Psoas muscle (tissue), 8 donors: Measurements from ENCODE around the gene ADA. TPM values are rescaled to one million over a fixed set of nuclear protein-coding genes. Genes with fewer than 3 reads are reported as not detected.

Experiments used
- ATAC-seq, 4 donors: fragments of 200-7000 bp; cut with Tn5 transposase; one replicate each; pipeline ENCODE4 v1.9.1; 2020; ENCODE audit warnings: moderate library complexity in 3 of 4, mild to moderate bottlenecking in 2 of 4
- DNase-seq, 2 donors: peaks; one replicate each; pipeline ENCODE4 v3.0.0-alpha.2; 2020
- H3K27ac ChIP-seq: fragments of 200-600 bp; one replicate; pipeline ENCODE4 v1.8.0; 2022
- H3K27me3 ChIP-seq, 3 donors: fragments of 200-600 bp in 1 of 3; one replicate each; pipeline versions ENCODE4 v1.6.1 to v1.8.0; 2013 to 2022; ENCODE audit warnings: low read length in 2 of 3, mild to moderate bottlenecking in 2 of 3, moderate library complexity in 1 of 3; ENCODE audit not compliant: insufficient read depth in 3 of 3
- H3K36me3 ChIP-seq, 2 donors: fragments of 200-600 bp in 1 of 2; one replicate each; pipeline versions ENCODE4 v1.6.1 to v1.8.0; 2013 to 2022; ENCODE audit warnings: low read depth in 1 of 2, mild to moderate bottlenecking in 1 of 2, moderate library complexity in 1 of 2; ENCODE audit not compliant: insufficient read depth in 1 of 2
- H3K4me1 ChIP-seq: fragments of 200-600 bp; one replicate; pipeline ENCODE4 v1.8.0; 2022
- H3K4me3 ChIP-seq: fragments of 200-600 bp; one replicate; pipeline ENCODE4 v1.8.0; 2022; ENCODE audit warnings: mild to moderate bottlenecking
- H3K9me3 ChIP-seq: fragments of 200-600 bp; one replicate; pipeline ENCODE4 v1.8.0; 2022
- WGBS, 3 donors: extraction: QIAGEN DNeasy Blood & Tissue Kit; methylation state at CpG; one replicate each; pipeline versions ENCODE4 v1.1.6 to v1.1.7; 2013; 5-methylcytosine and 5-hydroxymethylcytosine counted together
- intact Hi-C, 2 donors: fragments of 100-400 bp; cut with DNase I; formaldehyde crosslinking; loops; one replicate each; pipeline versions ENCODE4 v1.11.0 to v1.14.2; 2022
- polyA plus RNA-seq, 3 donors: library from polyadenylated mRNA; stranded (reverse); fragments of 200-250 nt; gene quantifications; one replicate each; pipeline ENCODE4 v1.2.3, GENCODE V29; 2013
- total RNA-seq, 4 donors: library from RNA; stranded (reverse); fragmentation: NEBNext Ultra II Directional in 2 of 4; extraction: Animal tissue kit (Norgen Biotek cat#: 25700) in 2 of 4; gene quantifications; one replicate each; pipeline versions ENCODE4 v1.2.1 to v1.2.4, GENCODE V29; 2021 to 2023
- TF ChIP-seq, protein P1 (sequence below): fragments of 200-600 bp; IDR thresholded peaks from one replicate; pipeline ENCODE4 v1.8.0; 2022; ENCODE audit warnings: antibody characterized with exemption
- donor health status: healthy with polysubstance abuse.
- donor health status: DM: no; HTN: no; CAD: no; lungs with moderate emphysema.
- donor health status: Bipolar disorder and iron deficiency.
- donor health status: healthy.
- donor health status: DM: yes; HTN: yes; CAD: no.
- donor health status: DM: no; HTN: no; CAD: no.
- donor health status: DM: no; HTN: no; CAD: no.
- donor health status: DM: yes; HTN: yes; CAD: no.

Gene ADA
- total and polyA plus RNA-seq, 7 donors, result 3.3 to 5.8 (median 4.2) TPM

- WGBS, 3 donors, result 49 to 71% (median 62%) methylated on average over 4 of the region's 4 CpGs
- intact Hi-C loops, result no loop called here
- H3K9me3 ChIP-seq, result no peaks in the 10 kb centered on the region
- H3K27me3 ChIP-seq, result no peaks in the 10 kb centered on the region
- ATAC-seq, result no peak
- H3K27ac ChIP-seq, result peak overlapping the region; percentile 82
- peak overlapping the region; percentile 33 for H3K4me3 ChIP-seq
- H3K36me3 ChIP-seq, result peaks cover 0 to 37% of the 10 kb centered on the region in 2 donors
- H3K4me1 ChIP-seq, result peaks cover 88% of the 10 kb centered on the region
- TF ChIP-seq, protein P1, sequence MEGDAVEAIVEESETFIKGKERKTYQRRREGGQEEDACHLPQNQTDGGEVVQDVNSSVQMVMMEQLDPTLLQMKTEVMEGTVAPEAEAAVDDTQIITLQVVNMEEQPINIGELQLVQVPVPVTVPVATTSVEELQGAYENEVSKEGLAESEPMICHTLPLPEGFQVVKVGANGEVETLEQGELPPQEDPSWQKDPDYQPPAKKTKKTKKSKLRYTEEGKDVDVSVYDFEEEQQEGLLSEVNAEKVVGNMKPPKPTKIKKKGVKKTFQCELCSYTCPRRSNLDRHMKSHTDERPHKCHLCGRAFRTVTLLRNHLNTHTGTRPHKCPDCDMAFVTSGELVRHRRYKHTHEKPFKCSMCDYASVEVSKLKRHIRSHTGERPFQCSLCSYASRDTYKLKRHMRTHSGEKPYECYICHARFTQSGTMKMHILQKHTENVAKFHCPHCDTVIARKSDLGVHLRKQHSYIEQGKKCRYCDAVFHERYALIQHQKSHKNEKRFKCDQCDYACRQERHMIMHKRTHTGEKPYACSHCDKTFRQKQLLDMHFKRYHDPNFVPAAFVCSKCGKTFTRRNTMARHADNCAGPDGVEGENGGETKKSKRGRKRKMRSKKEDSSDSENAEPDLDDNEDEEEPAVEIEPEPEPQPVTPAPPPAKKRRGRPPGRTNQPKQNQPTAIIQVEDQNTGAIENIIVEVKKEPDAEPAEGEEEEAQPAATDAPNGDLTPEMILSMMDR, result no peak
- no peak for DNase-seq
Observed at GRCh38 chr20:44597516-44597915, 54.0 kb downstream of the ADA start.

DNA sequence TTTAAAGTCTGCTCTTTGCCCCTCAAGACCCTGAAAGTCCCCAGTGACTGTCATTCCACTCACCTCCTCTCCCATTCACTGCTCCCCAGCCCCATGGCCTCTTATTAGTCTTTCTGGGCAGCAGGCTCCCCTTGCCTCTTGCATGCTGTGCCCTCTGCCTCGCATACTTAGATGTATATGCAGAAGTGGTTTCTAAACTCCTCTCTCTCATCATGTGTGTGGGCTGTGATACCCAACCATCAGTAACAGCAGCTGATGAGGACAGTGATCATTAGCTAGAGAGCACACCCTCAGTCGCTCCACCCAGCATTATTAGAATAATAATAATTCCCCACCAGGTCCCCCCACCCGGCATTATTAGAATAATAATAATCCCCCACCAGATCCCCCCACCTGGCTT, 54.6 kb downstream of the ADA start:
- Histone ChIP-seq H3K4me3 (no peak overlapping the region), H3K9me3 (no peaks in the 10 kb centered on the region), H3K4me1 (peaks cover 82% of the 10 kb centered on the region), H3K27me3 (no peaks in the 10 kb centered on the region), H3K27ac (peak overlapping the region; percentile 82), H3K36me3 (peaks cover 0 to 44% of the 10 kb centered on the region in 2 donors)
- ATAC-seq (no peak), DNase-seq (no peak)
- 91 to 99% (median 93%) methylated on average over 3 of the region's 3 CpGs for WGBS, 3 donors
- intact Hi-C loops, result no loop called here
- TF ChIP-seq, protein P1, result no peak

GRCh38 chr20:44596010-44596409, 55.5 kb downstream of the ADA start:
- Histone ChIP-seq H3K27ac (peak overlapping the region; percentile 23), H3K36me3 (peaks cover 0 to 52% of the 10 kb centered on the region in 2 donors), H3K4me3 (no peak overlapping the region), H3K9me3 (no peaks in the 10 kb centered on the region), H3K4me1 (peaks cover 73% of the 10 kb centered on the region), H3K27me3 (no peaks in the 10 kb centered on the region)
- TF ChIP-seq, protein P1, result no peak
- 88 to 92% (median 90%) methylated on average over 4 of the region's 4 CpGs for WGBS, 3 donors
- DNase-seq, result no peak
- ATAC-seq, result no peak
- intact Hi-C loops, result no loop called here

- no peaks in the 10 kb centered on the region for H3K27me3 ChIP-seq
- ATAC-seq (peak in 3 of 4 donors; percentile 22 to 45 (median 32)), DNase-seq (peak; percentile 36 to 66)
- H3K36me3 ChIP-seq, result peaks cover 2 to 65% of the 10 kb centered on the region in 2 donors
- TF ChIP-seq, protein P1, result no peak
- WGBS, 3 donors, result 14 to 27% (median 23%) methylated on average over 1 of the region's 1 CpG
- intact Hi-C loops, result no loop called here
- H3K9me3 ChIP-seq, result no peaks in the 10 kb centered on the region
- H3K27ac ChIP-seq, result peak overlapping the region; percentile 62
- H3K4me1 ChIP-seq, result peaks cover 67% of the 10 kb centered on the region
- H3K4me3 ChIP-seq, result peak overlapping the region; percentile 10
Observed at GRCh38 chr20:44594730-44595129, 56.8 kb downstream of the ADA start.

DNA sequence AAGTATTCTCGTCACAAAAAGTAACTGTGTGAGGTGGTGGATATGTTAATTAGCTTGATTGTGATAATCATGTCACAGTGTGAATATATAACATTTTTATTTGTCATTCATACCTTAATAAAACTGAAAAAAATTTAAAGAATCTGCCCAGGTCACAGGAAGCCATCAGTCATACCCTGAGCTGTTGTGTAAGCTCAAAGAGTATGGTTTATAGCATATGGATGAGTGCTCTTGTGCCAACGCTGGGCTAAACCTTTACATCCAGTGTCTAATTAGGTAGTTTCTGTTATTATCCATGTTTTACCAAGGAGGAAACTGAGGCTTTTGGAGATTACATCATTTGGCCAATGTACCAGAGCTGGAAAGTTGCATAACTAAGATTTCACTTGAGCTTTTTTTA, 57.7 kb downstream of the ADA start:
- DNase-seq (no peak), ATAC-seq (no peak)
- Histone ChIP-seq H3K36me3 (peaks cover 2 to 67% of the 10 kb centered on the region in 2 donors), H3K4me1 (peaks cover 57% of the 10 kb centered on the region), H3K27ac (peak overlapping the region; percentile 62), H3K9me3 (no peaks in the 10 kb centered on the region), H3K4me3 (peak overlapping the region; percentile 0), H3K27me3 (no peaks in the 10 kb centered on the region)
- WGBS, 3 donors, result 81 to 89% (median 86%) methylated on average over 2 of the region's 2 CpGs
- TF ChIP-seq, protein P1, result no peak
- intact Hi-C loops, result no loop called here
